HepG2 (cell line): Measurements from ENCODE around the gene GTF2A1L. TPM values are rescaled to one million over a fixed set of nuclear protein-coding genes. Genes with fewer than 3 reads are reported as not detected.

Experiments used
- ATAC-seq: fragments of 200-7000 bp; cut with Tn5 transposase; 3 replicates; pipeline ENCODE4 v1.9.1; 2020; ENCODE audit warnings: mild to moderate bottlenecking, moderate library complexity
- BruUV-seq: library from RNA; stranded (reverse); fragments of 400-500 nt; replicated peaks from 2 replicates; lab custom pipeline; 2021; lab: Mats Ljungman, UMichigan
- CTCF ChIA-PET: fragments of 300-600 bp; formaldehyde crosslinking; extraction: SDS; loops from one replicate; lab custom pipeline; 2021; ENCODE audit warnings: low total read pairs, inconsistent platforms, low intra/inter-chr PET ratio; lab: Yijun Ruan, JAX
- POLR2A ChIA-PET: fragments of 350-600 bp; sonication (Branson Sonifier 250); formaldehyde crosslinking; loops from one replicate; lab custom pipeline; 2020; ENCODE audit warnings: antibody characterized with exemption, inconsistent platforms; lab: Yijun Ruan, JAX
- DNase-seq: peaks from one replicate; pipeline ENCODE4 v3.0.0-alpha.2; 2015; ENCODE audit warnings: low spot score
- FAIRE-seq: peaks from 3 replicates; lab custom pipeline; 2011; peaks lifted over from hg19 to GRCh38; lab: Jason Lieb, UNC
- H2AFZ ChIP-seq: one replicate; pipeline ENCODE4 v1.6.1; 2011; ENCODE audit warnings: low read length, inconsistent platforms
- H3K27ac ChIP-seq: fragments of 300-600 bp; 3 replicates; pipeline ENCODE4 v1.8.0; 2011; ENCODE audit warnings: mixed run types, mild to moderate bottlenecking, mixed read lengths, low read length, inconsistent platforms; ENCODE audit not compliant: insufficient read depth; ENCODE audit errors: extremely low read length
- H3K27me3 ChIP-seq, 2 experiments: fragments of 200-600 bp in 1 of 2; 2 replicates in 1 of 2; 3 replicates in 1 of 2; pipeline versions ENCODE4 v1.6.0 to v1.8.0; 2011; ENCODE audit warnings: low read length in 2 of 2, mild to moderate bottlenecking in 2 of 2, moderate library complexity in 2 of 2, inconsistent platforms in 1 of 2; ENCODE audit not compliant: insufficient read depth in 2 of 2, control insufficient read depth in 1 of 2
- H3K36me3 ChIP-seq, 2 experiments: fragments of 200-600 bp in 1 of 2; replicated peaks in 1 of 2; 2 replicates in 1 of 2; 3 replicates in 1 of 2; pipeline versions ENCODE4 v1.5.1 to v1.8.0; 2011; ENCODE audit warnings: low read length in 2 of 2, inconsistent platforms in 1 of 2; ENCODE audit not compliant: insufficient read depth in 2 of 2, control insufficient read depth in 1 of 2
- H3K4me1 ChIP-seq: 2 replicates; pipeline ENCODE4 v1.5.1; 2012; ENCODE audit warnings: low read length, inconsistent platforms; ENCODE audit not compliant: insufficient read depth
- H3K4me2 ChIP-seq: 2 replicates; pipeline ENCODE4 v1.6.0; 2011; ENCODE audit warnings: low read depth, low read length, inconsistent platforms
- H3K4me3 ChIP-seq, 3 experiments: fragments of 200-600 bp in 1 of 3; sonication (generic), shearing (Covaris generic) in 1 of 3; replicated peaks in 1 of 3; 2 replicates each; pipeline ENCODE4 v1.5.1; 2011 to 2016; ENCODE audit warnings: low read length in 3 of 3, inconsistent platforms in 2 of 3, low read depth in 2 of 3, mild to moderate bottlenecking in 2 of 3, control low read depth in 1 of 3, mixed read lengths in 1 of 3; ENCODE audit not compliant: insufficient read depth in 1 of 3
- H3K79me2 ChIP-seq: one replicate; pipeline ENCODE4 v1.6.1; 2011; ENCODE audit warnings: low read length, inconsistent platforms; ENCODE audit not compliant: insufficient read depth
- H3K9ac ChIP-seq: 2 replicates; pipeline ENCODE4 v1.6.0; 2011; ENCODE audit warnings: mild to moderate bottlenecking, low read depth, low read length, inconsistent platforms; ENCODE audit not compliant: insufficient read depth
- H3K9me3 ChIP-seq: 2 replicates; pipeline ENCODE4 v1.5.1; 2012; ENCODE audit warnings: mild to moderate bottlenecking, low read length
- H4K20me1 ChIP-seq: 2 replicates; pipeline ENCODE4 v1.6.0; 2011; ENCODE audit warnings: inconsistent platforms, mild to moderate bottlenecking, low read length, moderate library complexity; ENCODE audit not compliant: insufficient read depth
- AKNA ChIP-seq: sonication (generic); formaldehyde crosslinking; IDR thresholded peaks from 2 replicates; pipeline ENCODE4 v1.4.0; 2020; ENCODE audit warnings: missing genetic modification reagents, borderline replicate concordance
- CBX2 ChIP-seq, 2 experiments: fragments of 200-600 bp in 1 of 2; sonication (generic); formaldehyde crosslinking in 1 of 2; IDR thresholded peaks; 2 replicates each; pipeline versions ENCODE4 v1.7.0 to v1.8.1; 2018 to 2022; ENCODE audit warnings: low read depth in 2 of 2, low read length in 1 of 2, mild to moderate bottlenecking in 1 of 2, missing genetic modification reagents in 1 of 2
- GPN1 ChIP-seq: sonication (generic); formaldehyde crosslinking; IDR thresholded peaks from 2 replicates; pipeline ENCODE4 v1.5.1; 2020; ENCODE audit warnings: missing genetic modification reagents, borderline replicate concordance
- NFE2L1 ChIP-seq: sonication (generic); formaldehyde crosslinking; IDR thresholded peaks from 2 replicates; pipeline ENCODE4 v1.4.0; 2020; ENCODE audit warnings: missing genetic modification reagents, mild to moderate bottlenecking, borderline replicate concordance
- TP53 ChIP-seq: sonication (generic); formaldehyde crosslinking; conservative IDR thresholded peaks from 2 replicates; pipeline ENCODE4 v1.4.0; 2020; ENCODE audit warnings: missing genetic modification reagents
- ZHX2 ChIP-seq, 2 experiments: sonication (generic) in 1 of 2; formaldehyde crosslinking in 1 of 2; IDR thresholded peaks; 2 replicates each; pipeline versions ENCODE4 v1.6.1 to v1.9.0; 2014 to 2022; ENCODE audit warnings: antibody characterized with exemption in 1 of 2, borderline replicate concordance in 1 of 2, inconsistent platforms in 1 of 2, low read depth in 1 of 2, missing genetic modification reagents in 1 of 2
- ZKSCAN8 ChIP-seq: IDR thresholded peaks from 2 replicates; pipeline ENCODE4 v1.6.1; 2016; ENCODE audit warnings: borderline replicate concordance, missing genetic modification reagents, missing compliant biosample characterization
- ZNF101 ChIP-seq: sonication (generic); formaldehyde crosslinking; IDR thresholded peaks from 2 replicates; pipeline ENCODE4 v1.4.0; 2020; ENCODE audit warnings: mild to moderate bottlenecking, low read depth, missing genetic modification reagents, borderline replicate concordance
- ZNF30 ChIP-seq: sonication (generic); formaldehyde crosslinking; IDR thresholded peaks from 2 replicates; pipeline ENCODE4 v1.5.0; 2020; ENCODE audit warnings: mild to moderate bottlenecking, missing genetic modification reagents
- ZNF619 ChIP-seq: sonication (generic); formaldehyde crosslinking; IDR thresholded peaks from 2 replicates; pipeline ENCODE4 v1.4.0; 2020; ENCODE audit warnings: mild to moderate bottlenecking, missing genetic modification reagents
- whole genome bisulfite sequencing: methylation state at CpG from one replicate; pipeline ENCODE4 v1.1.6; 2017; ENCODE audit warnings: low lambda C conversion rate; 5-methylcytosine and 5-hydroxymethylcytosine counted together
- in situ Hi-C: cut with HindIII; loops from 2 replicates; pipeline ENCODE4 v1.10.0; 2017; ENCODE audit warnings: low pct_unique_long_range_greater_than_20kb; ENCODE audit not compliant: extremely low pct_ligation_motif_present
- intact Hi-C: fragments of 100-400 bp; cut with micrococcal nuclease; formaldehyde crosslinking; loops from one replicate; pipeline ENCODE4 v1.10.0; 2022; ENCODE audit not compliant: unreplicated experiment
- polyA plus RNA-seq, 8 experiments: library from polyadenylated mRNA; depleted of rRNA in 3 of 8; stranded (reverse) in 7 of 8; unstranded in 1 of 8; fragments of >200 nt; fragmentation: Illumina TruSeq in 4 of 8; extraction: Trizol in 4 of 8; gene quantifications; 2 replicates each; pipeline versions ENCODE4 v1.2.1 to v1.2.3, GENCODE V29; 2011 to 2016; ENCODE audit warnings: low read depth in 4 of 8, missing spikeins in 1 of 8, mixed read lengths in 1 of 8; ENCODE audit not compliant: insufficient read depth in 1 of 8
- total RNA-seq, 5 experiments: library from RNA; depleted of rRNA; stranded (reverse); fragments of >200 nt; fragmentation: Illumina TruSeq; extraction: Trizol; gene quantifications; 2 replicates each; pipeline ENCODE4 v1.2.3, GENCODE V29; 2016; ENCODE audit warnings: low read depth in 1 of 5

GTF2A1L gene
- total and polyA plus RNA-seq, 2 of the 13 experiments (the other 11 are each of a cell fraction or from before 2014, with no cell fraction given), result not detected

- H3K4me1 ChIP-seq, result no peaks in the 10 kb centered on the region
- in situ Hi-C loops, result no loop called here
- ChIA-PET CTCF (no interaction called here), POLR2A (no interaction called here)
- ATAC-seq, result no peak
- no peaks in the 10 kb centered on the region for H3K36me3 ChIP-seq
- no TSS peak for BruUV-seq
- H3K27me3 ChIP-seq, result no peaks in the 10 kb centered on the region
- H4K20me1 ChIP-seq, result no peaks in the 10 kb centered on the region
- no peaks in the 10 kb centered on the region for H3K9me3 ChIP-seq
- H2AFZ ChIP-seq, result no peak overlapping the region
- no peak overlapping the region for H3K9ac ChIP-seq
- FAIRE-seq, result no peak
- DNase-seq, result no peak
- H3K4me3 ChIP-seq, result no peak overlapping the region
- intact Hi-C loops, result no loop called here
- H3K79me2 ChIP-seq, result no peaks in the 10 kb centered on the region
- H3K27ac ChIP-seq, result no peak overlapping the region
- H3K4me2 ChIP-seq, result no peak overlapping the region
- WGBS, result 0% methylated on average over 1 of the region's 1 CpG
- TF ChIP-seq ZNF30 (CRISPR knock-in tag) (no peak), AKNA (CRISPR knock-in tag) (no peak), ZNF619 (no peak), TP53 (no peak), ZKSCAN8 (CRISPR knock-in tag) (no peak), NFE2L1 (CRISPR knock-in tag) (no peak), ZNF101 (CRISPR knock-in tag) (no peak), CBX2 (IDR thresholded peaks at IDR 0.05; ENCODE audit: low read depth, low read length) (no peak), CBX2 (CRISPR knock-in tag; IDR thresholded peaks at IDR 0.05; ENCODE audit: low read depth) (no peak), GPN1 (CRISPR knock-in tag) (no peak), ZHX2 (IDR thresholded peaks at IDR 0.05; ENCODE audit: low read depth) (no peak), ZHX2 (CRISPR knock-in tag; IDR thresholded peaks at IDR 0.05; ENCODE audit: borderline replicate concordance) (no peak)
These were observed 20.6 kb downstream of the GTF2A1L start for GRCh38 chr2:48638261-48638660.
